Measurements from ENCODE around the gene CLTC. TPM values are rescaled to one million over a fixed set of nuclear protein-coding genes. Genes with fewer than 3 reads are reported as not detected.

Gene CLTC
- total and polyA plus RNA-seq, 2 of the 13 experiments (the other 11 are each of a cell fraction or from before 2014, with no cell fraction given) = 134 to 283 TPM

GRCh38 chr17:59707149-59707970 is 87.7 kb downstream of the CLTC start, which contains the start of the genes PTRH2 and VMP1 (continued):
- TF ChIP-seq ZFP91 (CRISPR knock-in tag; IDR thresholded peaks at IDR 0.05; ENCODE audit: borderline replicate concordance) (peak; percentile 65), PHF20 (CRISPR knock-in tag; IDR thresholded peaks at IDR 0.05) (peak; percentile 89), ZEB1 (IDR thresholded peaks at IDR 0.05; ENCODE audit: insufficient replicate concordance, low read depth) (peak; percentile 74), HDAC2 (CRISPR knock-in tag; IDR thresholded peaks at IDR 0.05) (peak; percentile 70), ZFY (CRISPR knock-in tag; IDR thresholded peaks at IDR 0.05) (peak; percentile 61), ZNF496 (CRISPR knock-in tag; IDR thresholded peaks at IDR 0.05; ENCODE audit: insufficient replicate concordance) (no peak), KIAA2018 (CRISPR knock-in tag; IDR thresholded peaks at IDR 0.05; ENCODE audit: borderline replicate concordance) (peak; percentile 96; the same call in 1 of the 2 replicates), ZNF10 (CRISPR knock-in tag; IDR thresholded peaks at IDR 0.05; ENCODE audit: borderline replicate concordance, low read depth) (no peak), SIN3B (IDR thresholded peaks at IDR 0.05; ENCODE audit: low read length) (peak; percentile 58), ZNF609 (CRISPR knock-in tag; IDR thresholded peaks at IDR 0.05; ENCODE audit: borderline replicate concordance) (peak; percentile 9; the same call in 1 of the 2 replicates)
